GM19468 (cell line): ENCODE data around the gene RALA.
A peak's percentile ranks its signal among the peaks of the same experiment; 100 is the strongest.

Source experiments
- ATAC-seq: cut with Tn5 transposase; IDR thresholded peaks from one replicate; pipeline ENCODE4 v1.9.1; 2021; ENCODE audit warnings: mild to moderate bottlenecking, moderate library complexity, moderate number of reproducible peaks; ENCODE audit not compliant: unreplicated experiment; ENCODE audit errors: extremely low read depth

Gene RALA

GRCh38 chr7:39623047-39623731 lies at the start of gene RALA:
RALA (plus strand) TSS chr7:39623572; CDS start chr7:39686668, 63,096 bp downstream.
- ATAC-seq = peak; percentile 55

GRCh38 chr7:39574673-39575349 lies 48.6 kb upstream of the RALA start:
- no peak for ATAC-seq

- ATAC-seq = no peak
Measured at GRCh38 chr7:39577229-39577874, 46.0 kb upstream of the RALA start.

GRCh38 chr7:39580149-39580874 lies 43.1 kb upstream of the RALA start:
- peak; percentile 78 for ATAC-seq

- no peak for ATAC-seq
Measured at GRCh38 chr7:39582536-39582935, 40.8 kb upstream of the RALA start.

- ATAC-seq = no peak
Measured at GRCh38 chr7:39583539-39583938, 39.8 kb upstream of the RALA start.

- ATAC-seq = no peak
Measured at GRCh38 chr7:39587393-39587792, 36.0 kb upstream of the RALA start.

GRCh38 chr7:39588416-39588815 lies 35.0 kb upstream of the RALA start:
- ATAC-seq = no peak

- peak; percentile 91 for ATAC-seq
Measured at GRCh38 chr7:39589323-39590111, 33.9 kb upstream of the RALA start.

- no peak for ATAC-seq
Measured at GRCh38 chr7:39592586-39592985, 30.8 kb upstream of the RALA start.

- no peak for ATAC-seq
Measured at GRCh38 chr7:39594988-39595620, 28.3 kb upstream of the RALA start.

- ATAC-seq = no peak
Measured at GRCh38 chr7:39602351-39602750, 21.0 kb upstream of the RALA start.

GRCh38 chr7:39603924-39604323 lies 19.4 kb upstream of the RALA start:
- no peak for ATAC-seq

GRCh38 chr7:39605087-39605486 lies 18.3 kb upstream of the RALA start:
- no peak for ATAC-seq

GRCh38 chr7:39606352-39606751 lies 17.0 kb upstream of the RALA start:
- no peak for ATAC-seq

- no peak for ATAC-seq
Measured at GRCh38 chr7:39606941-39607340, 16.4 kb upstream of the RALA start.

GRCh38 chr7:39607865-39608264 lies 15.5 kb upstream of the RALA start:
- no peak for ATAC-seq

GRCh38 chr7:39608278-39608677 lies 15.1 kb upstream of the RALA start:
- no peak for ATAC-seq

GRCh38 chr7:39609113-39609934 lies 14.0 kb upstream of the RALA start:
- ATAC-seq = no peak
